ENCODE measurements around the gene KLRB1.
"Not testable (repeated sequence)": the region's sequence is repeated elsewhere in the genome, so short reads cannot be mapped to it uniquely, and the experiment has no call there.

The KLRB1 gene

GRCh38 chr12:9598363-9598762 is 9.4 kb downstream of the KLRB1 start:
- no peak for DNase-seq (ENCODE audit: low read depth, low spot score)
- ChIA-PET CTCF (no interaction called here), POLR2A (no interaction called here)
- H3K4me3 ChIP-seq (ENCODE audit: low read depth, low read length) = no peak overlapping the region
- no peak for TF ChIP-seq CTCF (IDR thresholded peaks at IDR 0.05; ENCODE audit: insufficient read depth, low read length, missing control alignments)

- DNase-seq (ENCODE audit: low read depth, low spot score) = no peak
- CTCF ChIA-PET = no interaction called here
- TF ChIP-seq CTCF (IDR thresholded peaks at IDR 0.05; ENCODE audit: insufficient read depth, low read length, missing control alignments) = no peak
- POLR2A ChIA-PET = no interaction called here
- H3K4me3 ChIP-seq (ENCODE audit: low read depth, low read length) = no peak overlapping the region
These were observed 10.4 kb downstream of the KLRB1 start for GRCh38 chr12:9597365-9597764.

GRCh38 chr12:9590441-9590840 is 17.3 kb downstream of the KLRB1 start:
- H3K4me3 ChIP-seq (ENCODE audit: low read depth, low read length) = no peak overlapping the region
- CTCF ChIA-PET = no interaction called here
- POLR2A ChIA-PET = no interaction called here
- DNase-seq (ENCODE audit: low read depth, low spot score) = no peak
- TF ChIP-seq CTCF (IDR thresholded peaks at IDR 0.05; ENCODE audit: insufficient read depth, low read length, missing control alignments) = no peak

GRCh38 chr12:9588749-9589148 is 19.0 kb downstream of the KLRB1 start:
- H3K4me3 ChIP-seq (ENCODE audit: low read depth, low read length) = no peak overlapping the region
- CTCF ChIA-PET = no interaction called here
- POLR2A ChIA-PET = no interaction called here
- no peak for DNase-seq (ENCODE audit: low read depth, low spot score)
- no peak for TF ChIP-seq CTCF (IDR thresholded peaks at IDR 0.05; ENCODE audit: insufficient read depth, low read length, missing control alignments)

GRCh38 chr12:9587987-9588600 is 19.6 kb downstream of the KLRB1 start:
- ChIA-PET CTCF (no interaction called here), POLR2A (no interaction called here)
- no peak for TF ChIP-seq CTCF (IDR thresholded peaks at IDR 0.05; ENCODE audit: insufficient read depth, low read length, missing control alignments)
- H3K4me3 ChIP-seq (ENCODE audit: low read depth, low read length) = no peak overlapping the region
- DNase-seq (ENCODE audit: low read depth, low spot score) = no peak

GRCh38 chr12:9577729-9578128 is 30.0 kb downstream of the KLRB1 start:
- CTCF ChIA-PET = not testable (repeated sequence)

GRCh38 chr12:9567151-9567550 is 40.6 kb downstream of the KLRB1 start:
- CTCF ChIA-PET; H3K4me3 ChIP-seq (ENCODE audit: low read depth, low read length); POLR2A ChIA-PET; DNase-seq (ENCODE audit: low read depth, low spot score): not testable (repeated sequence)

More at GRCh38 chr12:9577729-9578128, 30.0 kb downstream of the KLRB1 start:
- H3K4me3 ChIP-seq (ENCODE audit: low read depth, low read length); DNase-seq (ENCODE audit: low read depth, low spot score); POLR2A ChIA-PET: not testable (repeated sequence)

- DNase-seq (ENCODE audit: low read depth, low spot score); CTCF ChIA-PET; H3K4me3 ChIP-seq (ENCODE audit: low read depth, low read length); POLR2A ChIA-PET: not testable (repeated sequence)
These were observed 41.6 kb downstream of the KLRB1 start for GRCh38 chr12:9566113-9566512.

GRCh38 chr12:9564418-9564817 is 43.3 kb downstream of the KLRB1 start:
- POLR2A ChIA-PET; CTCF ChIA-PET; DNase-seq (ENCODE audit: low read depth, low spot score); H3K4me3 ChIP-seq (ENCODE audit: low read depth, low read length): not testable (repeated sequence)

GRCh38 chr12:9562841-9563453 is 44.8 kb downstream of the KLRB1 start:
- H3K4me3 ChIP-seq (ENCODE audit: low read depth, low read length); POLR2A ChIA-PET; CTCF ChIA-PET; DNase-seq (ENCODE audit: low read depth, low spot score): not testable (repeated sequence)

GRCh38 chr12:9545489-9545888 is 62.2 kb downstream of the KLRB1 start:
- DNase-seq (ENCODE audit: low read depth, low spot score); POLR2A ChIA-PET; CTCF ChIA-PET; H3K4me3 ChIP-seq (ENCODE audit: low read depth, low read length): not testable (repeated sequence)

All from AG04449 (cell line).